ENCODE measurements around the gene SMS.

Gene SMS

DNA sequence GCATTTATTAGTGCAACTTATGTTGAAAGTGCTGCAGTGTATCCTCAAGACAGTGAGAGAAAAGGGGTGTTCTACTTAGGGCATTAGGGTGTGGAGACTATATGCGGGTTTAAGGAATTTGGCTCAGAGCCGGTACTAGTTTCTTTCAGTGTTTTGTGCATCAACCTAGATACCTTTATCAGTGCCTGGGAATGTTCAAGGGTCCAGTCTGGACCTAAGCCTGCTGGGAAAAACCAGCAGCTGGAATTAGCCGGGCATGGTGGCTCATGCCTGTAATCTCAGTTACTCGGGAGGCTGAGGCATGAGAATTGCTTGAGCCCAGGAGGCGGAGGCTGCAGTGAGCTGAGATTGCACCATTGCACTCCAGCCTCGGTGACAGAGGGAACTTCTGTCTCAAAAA, 99.0 kb downstream of the SMS start:
- DNase-seq (ENCODE audit: low spot score): no peak

DNA sequence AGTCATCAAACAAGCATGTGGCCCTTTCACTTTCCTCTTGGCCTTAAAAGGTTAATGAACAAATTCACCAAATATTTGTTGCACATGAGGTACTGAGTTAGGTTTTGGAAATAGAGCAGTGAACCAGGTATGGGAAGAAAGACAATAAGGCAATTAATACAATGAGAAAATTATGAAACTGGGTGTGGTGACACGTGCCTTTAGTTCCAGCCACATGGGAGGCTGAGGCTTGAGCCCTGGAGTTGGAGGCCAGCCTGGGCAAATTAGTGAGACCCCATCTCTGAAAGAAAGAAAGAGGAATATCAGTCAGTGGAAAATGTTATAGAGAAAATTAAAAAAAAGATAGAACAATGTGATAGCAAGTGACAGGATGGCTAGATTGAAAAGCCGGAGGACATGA, 99.7 kb downstream of the SMS start:
- no peak for DNase-seq (ENCODE audit: low spot score)

DNA sequence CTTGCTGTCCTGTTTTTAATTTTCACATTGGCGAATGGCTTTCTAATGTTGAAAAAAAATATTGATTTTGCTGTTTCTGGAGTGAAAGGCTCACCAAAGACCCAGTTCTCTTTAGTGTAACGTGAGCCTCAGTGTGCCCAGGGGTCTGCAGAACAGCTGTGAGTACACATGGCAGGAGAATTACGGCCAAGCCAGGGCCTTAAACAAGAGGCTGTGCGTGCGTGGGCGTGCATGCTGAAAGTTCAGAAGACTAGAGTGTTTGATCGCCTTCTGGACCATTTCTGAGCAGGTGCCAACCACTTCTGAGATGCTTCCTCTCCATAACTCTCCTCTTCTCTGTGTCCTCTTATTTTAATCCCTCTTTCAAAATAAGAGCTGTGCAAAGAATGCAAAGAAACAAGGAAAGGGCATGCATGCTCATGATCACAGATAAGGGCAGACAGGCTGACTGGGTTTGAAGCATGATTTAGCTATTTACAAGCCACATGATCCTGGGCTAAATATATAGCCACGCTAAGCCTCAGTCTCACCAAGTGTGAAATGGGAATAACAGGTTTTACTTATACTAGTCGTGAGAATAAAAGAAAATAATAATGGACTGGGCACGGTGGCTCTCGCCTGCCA, 101.5 kb downstream of the SMS start:
- DNase-seq (ENCODE audit: low spot score): no peak

DNA sequence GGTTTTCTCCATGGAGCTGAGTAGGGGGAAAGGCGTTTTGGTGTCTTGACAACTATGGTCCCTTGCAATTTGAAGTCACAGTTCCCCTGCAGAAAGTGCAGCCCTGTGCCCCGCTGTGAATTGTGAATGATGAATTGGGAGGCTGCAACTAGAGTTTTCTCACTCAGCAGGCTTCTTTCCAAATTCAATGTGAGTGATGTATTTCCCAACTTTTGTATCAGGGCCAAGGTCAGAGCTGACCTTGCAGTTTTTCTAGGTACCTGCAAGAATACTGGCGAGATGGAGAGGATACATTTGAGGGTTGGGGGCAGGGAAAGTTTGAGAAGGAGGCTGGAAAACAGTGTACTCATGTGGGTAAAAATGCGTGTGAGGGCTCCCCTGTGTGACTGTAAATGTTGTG, 103.4 kb downstream of the SMS start:
- DNase-seq (ENCODE audit: low spot score): no peak

Measured in SW480 (cell line).